Duodenal mucosa (tissue), 2 donors: Measurements from ENCODE around the gene CINP.
"Not testable (repeated sequence)": the region's sequence is repeated elsewhere in the genome, so short reads cannot be mapped to it uniquely, and the experiment has no call there.

Experiments used
- H3K27ac ChIP-seq: one replicate; pipeline ENCODE4 v1.7.0; 2013; ENCODE audit warnings: low read depth, low read length
- H3K27me3 ChIP-seq, 2 donors: one replicate each; pipeline ENCODE4 v1.7.0; 2013; ENCODE audit warnings: low read length in 2 of 2, control low read depth in 1 of 2; ENCODE audit not compliant: insufficient read depth in 2 of 2, control insufficient read depth in 1 of 2
- H3K36me3 ChIP-seq, 2 donors: one replicate each; pipeline ENCODE4 v1.7.0; 2013; ENCODE audit warnings: low read length in 2 of 2, control low read depth in 1 of 2; ENCODE audit not compliant: insufficient read depth in 2 of 2, control insufficient read depth in 1 of 2
- H3K4me1 ChIP-seq, 2 donors: one replicate each; pipeline ENCODE4 v1.7.0; 2013; ENCODE audit warnings: low read length in 2 of 2, control low read depth in 1 of 2; ENCODE audit not compliant: insufficient read depth in 2 of 2, control insufficient read depth in 1 of 2
- H3K4me3 ChIP-seq, 2 donors: one replicate each; pipeline ENCODE4 v1.7.0; 2013; ENCODE audit warnings: low read length in 2 of 2, low read depth in 1 of 2
- H3K9ac ChIP-seq, 2 donors: one replicate each; pipeline ENCODE4 v1.7.0; 2013; ENCODE audit warnings: low read length in 2 of 2, low read depth in 1 of 2
- H3K9me3 ChIP-seq, 2 donors: one replicate each; pipeline ENCODE4 v1.7.0; 2013; ENCODE audit warnings: low read length in 2 of 2, control low read depth in 1 of 2; ENCODE audit not compliant: control insufficient read depth in 1 of 2

The CINP gene

DNA sequence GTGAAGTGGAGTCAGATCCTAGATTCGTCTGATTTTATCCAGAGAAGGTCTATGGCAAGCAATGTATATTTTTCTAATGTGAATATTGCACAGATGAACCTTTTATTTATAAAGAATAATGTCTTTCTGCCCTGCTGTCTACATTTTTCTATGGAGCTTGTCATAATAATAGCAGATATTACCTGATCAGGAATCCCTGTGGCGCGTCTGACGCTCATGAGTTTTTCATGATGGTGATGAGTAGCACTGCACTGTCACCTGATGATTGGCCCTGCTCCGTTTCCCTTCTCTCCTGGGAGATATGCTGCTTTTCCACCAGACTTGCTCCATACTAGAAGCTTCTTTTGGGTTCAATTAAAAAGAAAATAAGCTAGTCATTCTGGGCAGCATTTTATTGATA lies 20.5 kb downstream of the CINP start:
- Histone ChIP-seq H3K4me1 (no peaks in the 10 kb centered on the region), H3K36me3 (peaks cover 28 to 69% of the 10 kb centered on the region in 2 donors), H3K27me3 (no peaks in the 10 kb centered on the region), H3K9ac (no peak overlapping the region), H3K9me3 (no peaks in the 10 kb centered on the region), H3K4me3 (no peak overlapping the region), H3K27ac (no peak overlapping the region)

DNA sequence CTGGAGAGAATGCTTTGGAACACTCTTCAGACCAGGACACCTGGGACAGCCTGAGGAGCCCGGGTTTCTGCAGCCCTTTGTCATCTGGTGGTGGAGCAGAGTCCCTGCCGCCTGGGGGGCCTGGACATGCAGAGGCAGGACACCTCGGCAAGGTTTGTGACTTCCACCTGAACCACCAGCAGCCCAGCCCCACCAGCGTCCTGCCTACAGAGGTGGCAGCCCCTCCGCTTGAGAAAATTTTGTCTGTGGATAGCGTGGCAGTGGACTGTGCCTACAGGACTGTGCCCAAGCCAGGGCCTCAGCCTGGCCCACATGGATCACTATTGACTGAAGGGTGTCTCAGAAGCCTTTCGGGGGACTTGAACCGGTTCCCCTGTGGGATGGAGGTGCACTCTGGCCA lies 21.1 kb downstream of the CINP start:
- Histone ChIP-seq H3K27me3 (no peaks in the 10 kb centered on the region), H3K4me1 (no peaks in the 10 kb centered on the region), H3K9ac (no peak overlapping the region), H3K9me3 (no peaks in the 10 kb centered on the region), H3K36me3 (peaks cover 28 to 67% of the 10 kb centered on the region in 2 donors), H3K27ac (no peak overlapping the region), H3K4me3 (no peak overlapping the region)

DNA sequence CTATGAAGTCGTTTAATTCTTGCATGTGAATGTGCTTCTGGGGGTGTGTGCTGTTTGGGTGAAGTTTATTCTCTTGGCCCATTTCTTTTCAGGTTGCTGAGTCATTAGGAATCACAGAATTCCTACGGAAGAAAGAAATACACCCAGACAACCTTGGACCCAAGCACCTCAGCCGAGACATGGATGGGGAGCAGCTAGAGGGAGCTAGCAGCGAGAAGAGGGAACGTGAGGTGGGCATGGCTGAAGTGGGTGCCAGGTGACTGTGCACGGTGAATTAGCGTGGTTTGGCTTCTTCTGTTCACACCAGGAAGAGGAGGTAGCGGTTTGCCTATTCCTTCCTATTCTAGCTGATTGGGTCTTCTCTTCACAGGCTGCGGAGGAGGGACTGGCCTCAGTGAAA lies 24.0 kb downstream of the CINP start:
- H3K4me1 ChIP-seq = no peaks in the 10 kb centered on the region
- no peak overlapping the region for H3K4me3 ChIP-seq
- H3K27ac ChIP-seq = no peak overlapping the region
- no peaks in the 10 kb centered on the region for H3K27me3 ChIP-seq
- H3K36me3 ChIP-seq = peaks cover 12 to 54% of the 10 kb centered on the region in 2 donors
- H3K9ac ChIP-seq = no peak overlapping the region
- H3K9me3 ChIP-seq = no peaks in the 10 kb centered on the region

DNA sequence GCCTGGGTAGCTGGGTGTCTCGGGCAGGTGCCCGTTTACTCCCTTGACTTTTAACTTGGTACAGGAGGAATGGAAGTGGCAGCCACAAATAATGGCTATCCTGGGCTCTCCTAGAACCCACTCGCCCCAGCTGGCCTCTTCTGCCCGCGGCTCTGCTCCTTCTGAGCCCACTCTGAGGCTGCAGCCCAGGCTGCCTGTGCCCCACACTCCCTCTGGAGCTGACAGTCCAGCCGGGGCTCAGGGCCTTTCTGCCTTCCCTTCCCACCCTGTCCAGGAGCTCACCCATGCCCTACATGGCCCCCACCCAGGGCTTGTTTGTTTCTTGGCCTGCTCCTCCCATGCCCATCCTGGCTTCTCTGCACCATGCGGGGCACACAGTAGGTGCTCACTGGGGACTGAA lies 27.5 kb downstream of the CINP start:
- no peaks in the 10 kb centered on the region for H3K4me1 ChIP-seq
- no peak overlapping the region for H3K4me3 ChIP-seq
- H3K27me3 ChIP-seq = no peaks in the 10 kb centered on the region
- peaks cover 0 to 42% of the 10 kb centered on the region in 2 donors for H3K36me3 ChIP-seq
- H3K9me3 ChIP-seq = no peaks in the 10 kb centered on the region
- H3K9ac ChIP-seq = no peak overlapping the region
- no peak overlapping the region for H3K27ac ChIP-seq

DNA sequence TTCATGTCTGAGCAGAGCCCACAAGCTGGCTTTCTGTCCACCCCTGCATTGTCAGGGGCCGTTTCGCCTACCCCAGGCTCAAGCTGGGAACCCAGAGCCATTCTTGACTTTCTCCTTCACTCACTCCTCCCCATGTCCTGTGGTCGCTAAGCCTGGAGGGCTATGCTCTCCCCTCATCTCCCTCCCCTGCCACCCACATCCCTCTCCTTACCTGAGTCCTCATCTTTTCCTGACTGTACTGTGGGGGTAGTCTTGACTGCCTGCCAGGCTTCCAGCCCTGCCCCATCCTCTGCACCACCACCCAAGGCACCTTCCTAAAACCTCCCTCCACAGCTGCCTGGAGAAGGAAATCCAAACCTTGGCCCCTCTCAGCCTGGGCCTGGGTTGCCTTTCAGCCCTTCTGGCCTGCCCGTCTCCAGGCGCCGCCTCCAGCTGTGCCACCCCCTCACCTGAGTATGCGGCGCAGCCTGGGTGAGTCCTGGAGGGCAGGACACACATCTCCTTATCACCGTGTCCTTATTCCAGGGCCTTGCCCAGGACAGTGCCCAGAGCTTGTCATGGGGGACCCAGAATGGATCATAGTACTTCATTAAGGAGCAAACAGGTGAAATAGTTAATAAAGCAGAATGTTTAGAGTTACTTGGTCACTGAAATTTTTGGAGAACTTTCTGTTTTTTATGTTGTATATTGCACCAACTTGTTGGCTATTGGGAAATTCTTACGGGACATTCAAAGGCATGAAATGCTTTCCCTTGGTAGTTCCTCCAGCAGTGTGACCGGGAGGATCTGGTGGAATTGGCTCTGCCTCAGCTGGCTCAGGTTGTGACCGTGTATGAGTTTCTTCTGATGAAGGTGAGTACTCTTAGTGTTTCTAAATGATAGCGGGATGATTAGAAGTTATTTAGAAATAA lies 28.6 kb downstream of the CINP start:
- Histone ChIP-seq H3K27ac (no peak overlapping the region), H3K4me1 (no peaks in the 10 kb centered on the region), H3K9me3 (no peaks in the 10 kb centered on the region), H3K4me3 (no peak overlapping the region), H3K27me3 (no peaks in the 10 kb centered on the region), H3K9ac (no peak overlapping the region), H3K36me3 (peaks cover 0 to 40% of the 10 kb centered on the region in 2 donors)

DNA sequence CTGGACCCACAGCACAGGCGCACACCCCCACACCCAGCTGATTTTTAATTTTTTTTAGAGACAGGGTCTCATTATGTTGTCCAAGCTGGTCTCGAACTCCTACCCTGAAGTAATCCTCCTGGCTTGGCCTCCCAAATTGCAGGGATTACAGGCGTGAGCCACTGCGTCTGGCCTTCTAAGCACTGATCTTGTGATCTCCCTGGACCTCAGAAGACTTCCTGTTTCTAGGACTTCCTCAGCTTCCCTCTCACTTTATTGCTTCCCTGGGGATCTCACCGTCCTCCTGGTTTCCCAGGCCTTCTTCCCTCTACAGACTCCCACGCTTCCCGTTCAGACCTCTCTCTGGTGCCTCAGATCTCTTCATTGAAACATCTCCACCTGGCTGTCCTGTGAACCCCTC lies 29.3 kb downstream of the CINP start:
- Histone ChIP-seq H3K4me1 (no peaks in the 10 kb centered on the region), H3K9ac (no peak overlapping the region), H3K9me3 (no peaks in the 10 kb centered on the region), H3K27me3 (no peaks in the 10 kb centered on the region), H3K36me3 (peaks cover 0 to 34% of the 10 kb centered on the region in 2 donors), H3K27ac (no peak overlapping the region), H3K4me3 (no peak overlapping the region)

DNA sequence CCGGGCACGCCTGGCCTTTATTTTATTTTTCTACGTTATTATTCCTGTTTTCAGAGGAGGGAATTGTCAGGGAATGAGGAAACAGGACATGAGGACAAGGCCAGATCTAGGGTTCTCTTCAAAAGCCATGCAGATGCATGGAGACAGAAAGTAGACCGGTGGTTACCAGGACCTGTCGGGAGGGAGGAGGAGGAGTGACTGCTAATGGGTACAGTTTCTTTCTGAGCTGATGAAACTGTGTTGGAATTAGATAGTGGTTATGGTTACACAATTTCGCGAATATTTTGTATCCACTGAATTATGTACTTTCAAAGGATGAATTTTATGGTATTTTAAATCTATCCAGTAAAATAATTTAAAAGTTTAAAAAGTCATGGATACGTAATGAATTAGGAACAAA lies 31.9 kb downstream of the CINP start:
- Histone ChIP-seq H3K4me1 (no peaks in the 10 kb centered on the region), H3K36me3 (peaks cover 2 to 28% of the 10 kb centered on the region in 2 donors), H3K9ac (no peak overlapping the region), H3K27me3 (no peaks in the 10 kb centered on the region), H3K9me3 (no peaks in the 10 kb centered on the region), H3K27ac (no peak overlapping the region), H3K4me3 (no peak overlapping the region)

DNA sequence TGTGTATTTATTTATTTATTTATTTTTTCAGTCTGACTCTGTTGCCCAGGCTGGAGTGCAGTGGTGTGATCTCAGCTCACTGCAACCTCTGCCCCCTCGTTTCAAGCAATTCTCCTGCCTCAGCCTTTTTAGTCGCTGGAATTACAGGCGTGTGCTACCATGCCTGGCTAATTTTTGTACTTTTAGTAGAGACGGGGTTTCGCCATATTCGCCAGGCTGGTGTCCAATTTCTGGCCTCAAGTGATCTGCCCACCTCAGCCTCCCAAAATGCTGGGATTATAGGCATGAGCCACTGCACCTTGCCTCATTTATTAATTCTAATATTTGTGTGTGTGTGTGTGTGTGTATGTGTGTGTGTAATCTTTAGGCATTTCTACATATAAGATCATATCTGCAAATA lies 33.3 kb downstream of the CINP start:
- H3K36me3 ChIP-seq = peaks cover 3 to 26% of the 10 kb centered on the region in 2 donors
- H3K9me3 ChIP-seq, H3K27ac ChIP-seq, H3K4me3 ChIP-seq, H3K27me3 ChIP-seq, H3K9ac ChIP-seq, H3K4me1 ChIP-seq: not testable (repeated sequence)

DNA sequence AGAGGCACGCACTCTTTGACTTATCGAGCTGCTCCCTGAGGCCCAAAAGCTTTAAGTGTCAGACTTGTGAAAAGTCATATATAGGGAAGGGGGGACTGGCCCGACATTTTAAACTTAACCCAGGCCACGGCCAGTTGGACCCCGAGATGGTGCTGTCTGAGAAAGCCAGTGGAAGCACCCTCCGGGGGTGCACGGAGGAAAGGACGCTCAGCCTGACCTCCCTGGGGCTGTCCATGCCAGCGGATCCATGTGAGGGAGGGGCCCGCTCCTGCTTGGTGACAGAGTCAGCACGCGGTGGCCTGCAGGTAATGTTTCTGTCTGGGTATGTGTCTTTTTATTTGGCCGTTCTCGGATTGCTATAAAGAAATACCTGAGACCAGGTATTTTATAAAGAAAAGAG lies 36.1 kb downstream of the CINP start:
- no peaks in the 10 kb centered on the region for H3K27me3 ChIP-seq
- H3K9ac ChIP-seq = no peak overlapping the region
- H3K27ac ChIP-seq = no peak overlapping the region
- peaks cover 14% of the 10 kb centered on the region in 2 donors for H3K4me1 ChIP-seq
- no peak overlapping the region for H3K4me3 ChIP-seq
- H3K9me3 ChIP-seq = no peaks in the 10 kb centered on the region
- peaks cover 3 to 10% of the 10 kb centered on the region in 2 donors for H3K36me3 ChIP-seq

DNA sequence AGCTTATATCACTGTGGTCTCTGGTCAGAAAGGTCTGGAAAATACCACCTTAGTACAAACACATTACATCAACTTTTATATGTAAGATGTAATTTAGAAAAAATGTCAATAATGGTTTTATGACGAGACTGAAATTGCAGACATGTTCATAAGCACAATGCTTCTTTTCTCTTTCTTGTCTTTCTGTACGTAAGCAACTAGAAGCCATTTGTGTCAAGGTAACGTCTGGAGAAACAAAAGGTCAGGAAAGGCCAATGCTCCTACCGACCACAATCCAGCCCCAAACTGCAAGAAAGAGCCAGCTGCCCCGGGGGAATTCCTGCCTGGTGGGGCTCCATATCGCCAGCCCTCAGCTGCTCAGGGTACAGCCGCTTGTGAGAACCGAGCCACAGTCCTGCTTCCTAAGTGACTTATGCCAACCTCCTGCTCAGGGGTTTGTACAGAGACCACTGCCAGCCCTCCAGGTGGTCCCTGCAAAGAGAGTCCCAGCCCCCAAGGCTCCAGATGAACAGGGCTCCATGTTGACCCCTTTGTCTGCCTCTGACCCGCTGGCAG lies 36.8 kb downstream of the CINP start:
- peaks cover 3 to 8% of the 10 kb centered on the region in 2 donors for H3K36me3 ChIP-seq
- no peak overlapping the region for H3K9ac ChIP-seq
- no peak overlapping the region for H3K4me3 ChIP-seq
- H3K27ac ChIP-seq = no peak overlapping the region
- no peaks in the 10 kb centered on the region for H3K27me3 ChIP-seq
- H3K9me3 ChIP-seq = no peaks in the 10 kb centered on the region
- peaks cover 21% of the 10 kb centered on the region in 2 donors for H3K4me1 ChIP-seq
